Naive thymus-derived CD8-positive, alpha-beta T cell (primary cell): Measurements from ENCODE around the gene MCM6. TPM values are rescaled to one million over a fixed set of nuclear protein-coding genes. Genes with fewer than 3 reads are reported as not detected.

ENCODE experiments used
- ATAC-seq, 2 donors: fragments of 150-1000 bp; cut with Tn5 transposase in 1 of 2; sonication (Bioruptor Pico), chemical (Tn5 transposase) in 1 of 2; 1 replicate in 1 of 2; 2 replicates in 1 of 2; pipeline ENCODE4 v1.10.0; 2021; ENCODE audit warnings: mild to moderate bottlenecking in 2 of 2, moderate library complexity in 2 of 2
- POLR2A ChIA-PET: fragments of 350-600 bp; sonication (Branson Sonifier 250); formaldehyde crosslinking; loops from one replicate; lab custom pipeline; 2021; ENCODE audit warnings: antibody characterized with exemption; lab: Charles Lee
- DNase-seq, 10 donors: peaks; one replicate each; pipeline versions ENCODE4 v3.0.0 to v3.0.0-alpha.2; 2020 to 2022
- H3K27ac Mint-ChIP-seq, 10 donors: one replicate each; pipeline ENCODE4 v1.8.0; 2020 to 2022; ENCODE audit warnings: mild to moderate bottlenecking in 10 of 10, mixed read lengths in 10 of 10, moderate library complexity in 4 of 10, inconsistent platforms in 1 of 10
- H3K27me3 Mint-ChIP-seq, 5 donors: one replicate each; pipeline ENCODE4 v1.8.0; 2021 to 2022; ENCODE audit warnings: mixed read lengths in 5 of 5
- H3K36me3 Mint-ChIP-seq, 3 donors: one replicate each; pipeline ENCODE4 v1.8.0; 2020 to 2022; ENCODE audit warnings: mixed read lengths in 3 of 3, mild to moderate bottlenecking in 2 of 3, inconsistent platforms in 1 of 3
- H3K4me1 Mint-ChIP-seq, 4 donors: one replicate each; pipeline ENCODE4 v1.8.0; 2021 to 2022; ENCODE audit warnings: mixed read lengths in 4 of 4
- H3K4me3 Mint-ChIP-seq, 10 donors: one replicate each; pipeline ENCODE4 v1.8.0; 2020 to 2022; ENCODE audit warnings: mild to moderate bottlenecking in 10 of 10, mixed read lengths in 10 of 10, moderate library complexity in 6 of 10, inconsistent platforms in 1 of 10
- H3K9me3 Mint-ChIP-seq, 9 donors: one replicate each; pipeline ENCODE4 v1.8.0; 2020 to 2022; ENCODE audit warnings: mixed read lengths in 9 of 9, mild to moderate bottlenecking in 3 of 9, inconsistent platforms in 1 of 9, moderate library complexity in 1 of 9
- polyA plus RNA-seq, 3 donors: library from polyadenylated mRNA; unstranded; fragments of 300-500 nt; fragmentation: Illumina TruSeq; gene quantifications; one replicate each; pipeline ENCODE4 v1.2.3, GENCODE V29; 2021
- total RNA-seq, 8 experiments: library from RNA in 2 of 8; stranded (reverse) in 2 of 8; gene quantifications; one replicate each; pipeline ENCODE4 v1.2.3 and lab custom pipeline; 2021 to 2026

The MCM6 gene
- total and polyA plus RNA-seq, 5 experiments from 2014 or later, result 19.2 to 29.6 (median 24.3) TPM

- ATAC-seq (no peak), DNase-seq (no peak)
- no peaks in the 10 kb centered on the region for H3K27me3 Mint-ChIP-seq
- no peaks in the 10 kb centered on the region for H3K9me3 Mint-ChIP-seq
- H3K36me3 Mint-ChIP-seq, result peaks cover 15 to 91% (median 42%) of the 10 kb centered on the region in 3 donors
- H3K27ac Mint-ChIP-seq, result peak overlapping the region in 2 of 10 donors; percentile 34 to 37
- POLR2A ChIA-PET, result no interaction called here
- peaks cover 0 to 10% (median 3%) of the 10 kb centered on the region in 4 donors for H3K4me1 Mint-ChIP-seq
- H3K4me3 Mint-ChIP-seq, result no peak overlapping the region
Observed at GRCh38 chr2:135862718-135863117, 13.5 kb downstream of the MCM6 start.

GRCh38 chr2:135853401-135853800, 22.8 kb downstream of the MCM6 start:
- Mint-ChIP-seq H3K27me3 (no peaks in the 10 kb centered on the region), H3K9me3 (no peaks in the 10 kb centered on the region), H3K4me1 (no peaks in the 10 kb centered on the region), H3K36me3 (peaks cover 17 to 90% (median 46%) of the 10 kb centered on the region in 3 donors), H3K27ac (no peak overlapping the region), H3K4me3 (no peak overlapping the region)
- no peak for DNase-seq
- ATAC-seq, result no peak
- POLR2A ChIA-PET, result interaction anchor here (0.7 kb wide), 1 partner anchor 112 kb away, joined by 3 read pairs; no protein-coding TSS in a partner anchor

GRCh38 chr2:135851858-135852257, 24.4 kb downstream of the MCM6 start:
- Mint-ChIP-seq H3K27ac (no peak overlapping the region), H3K27me3 (no peaks in the 10 kb centered on the region), H3K4me1 (no peaks in the 10 kb centered on the region), H3K9me3 (no peaks in the 10 kb centered on the region), H3K4me3 (no peak overlapping the region), H3K36me3 (peaks cover 15 to 90% (median 43%) of the 10 kb centered on the region in 3 donors)
- DNase-seq (no peak), ATAC-seq (no peak)
- POLR2A ChIA-PET, result no interaction called here

GRCh38 chr2:135850892-135851668, 25.2 kb downstream of the MCM6 start:
- Mint-ChIP-seq H3K36me3 (peaks cover 9 to 88% (median 38%) of the 10 kb centered on the region in 3 donors), H3K27ac (no peak overlapping the region), H3K4me1 (no peaks in the 10 kb centered on the region), H3K9me3 (no peaks in the 10 kb centered on the region), H3K27me3 (no peaks in the 10 kb centered on the region), H3K4me3 (no peak overlapping the region)
- ATAC-seq (no peak), DNase-seq (no peak)
- POLR2A ChIA-PET, result no interaction called here

GRCh38 chr2:135849087-135849486, 27.2 kb downstream of the MCM6 start:
- Mint-ChIP-seq H3K4me1 (no peaks in the 10 kb centered on the region), H3K4me3 (no peak overlapping the region), H3K27ac (peak overlapping the region in 1 of 10 donors; percentile 8), H3K36me3 (peaks cover 10 to 89% (median 47%) of the 10 kb centered on the region in 3 donors), H3K9me3 (no peaks in the 10 kb centered on the region), H3K27me3 (no peaks in the 10 kb centered on the region)
- ATAC-seq (no peak), DNase-seq (no peak)
- POLR2A ChIA-PET, result no interaction called here

- H3K27me3 Mint-ChIP-seq, result no peaks in the 10 kb centered on the region
- POLR2A ChIA-PET, result no interaction called here
- no peaks in the 10 kb centered on the region for H3K9me3 Mint-ChIP-seq
- no peak overlapping the region for H3K4me3 Mint-ChIP-seq
- ATAC-seq (no peak), DNase-seq (no peak)
- H3K27ac Mint-ChIP-seq, result peak overlapping the region in 2 of 10 donors; percentile 6 to 79
- peaks cover 14 to 90% (median 36%) of the 10 kb centered on the region in 3 donors for H3K36me3 Mint-ChIP-seq
- H3K4me1 Mint-ChIP-seq, result peaks cover 0 to 1% (median 0%) of the 10 kb centered on the region in 4 donors
Observed at GRCh38 chr2:135845997-135846396, 30.2 kb downstream of the MCM6 start.

GRCh38 chr2:135845257-135845656, 31.0 kb downstream of the MCM6 start:
- ATAC-seq, result no peak
- Mint-ChIP-seq H3K4me1 (peaks cover 3 to 7% (median 6%) of the 10 kb centered on the region in 4 donors), H3K9me3 (no peaks in the 10 kb centered on the region), H3K27me3 (no peaks in the 10 kb centered on the region), H3K27ac (peak overlapping the region in 1 of 10 donors; percentile 36), H3K36me3 (peaks cover 12 to 89% (median 30%) of the 10 kb centered on the region in 3 donors), H3K4me3 (no peak overlapping the region)
- no peak for DNase-seq
- POLR2A ChIA-PET, result no interaction called here

- ATAC-seq (no peak), DNase-seq (no peak)
- Mint-ChIP-seq H3K4me3 (no peak overlapping the region), H3K27ac (no peak overlapping the region), H3K36me3 (peaks cover 9 to 86% (median 26%) of the 10 kb centered on the region in 3 donors), H3K27me3 (no peaks in the 10 kb centered on the region), H3K9me3 (no peaks in the 10 kb centered on the region), H3K4me1 (peaks cover 5 to 12% (median 9%) of the 10 kb centered on the region in 4 donors)
- POLR2A ChIA-PET, result interaction anchor here (0.7 kb wide), 1 partner anchor 12 kb away, joined by 3 read pairs; no protein-coding TSS in a partner anchor
Observed at GRCh38 chr2:135844301-135844895, 31.8 kb downstream of the MCM6 start.

GRCh38 chr2:135843671-135844070, 32.6 kb downstream of the MCM6 start:
- no peaks in the 10 kb centered on the region for H3K9me3 Mint-ChIP-seq
- DNase-seq (no peak), ATAC-seq (no peak)
- H3K27ac Mint-ChIP-seq, result peak overlapping the region in 1 of 10 donors; percentile 43
- H3K4me3 Mint-ChIP-seq, result no peak overlapping the region
- peaks cover 5 to 13% (median 9%) of the 10 kb centered on the region in 4 donors for H3K4me1 Mint-ChIP-seq
- H3K27me3 Mint-ChIP-seq, result no peaks in the 10 kb centered on the region
- H3K36me3 Mint-ChIP-seq, result peaks cover 5 to 82% (median 25%) of the 10 kb centered on the region in 3 donors
- POLR2A ChIA-PET, result interaction anchor here (0.7 kb wide), 1 partner anchor 11 kb away, joined by 3 read pairs; no protein-coding TSS in a partner anchor

GRCh38 chr2:135840601-135841000, 35.6 kb downstream of the MCM6 start:
- DNase-seq (no peak), ATAC-seq (peak in 1 of 2 donors; percentile 46)
- no peaks in the 10 kb centered on the region for H3K27me3 Mint-ChIP-seq
- H3K4me1 Mint-ChIP-seq, result peaks cover 9 to 32% (median 16%) of the 10 kb centered on the region in 4 donors
- H3K27ac Mint-ChIP-seq, result peak overlapping the region; percentile 7 to 88 (median 31)
- POLR2A ChIA-PET, result no interaction called here
- no peak overlapping the region for H3K4me3 Mint-ChIP-seq
- H3K9me3 Mint-ChIP-seq, result no peaks in the 10 kb centered on the region
- H3K36me3 Mint-ChIP-seq, result peaks cover 5 to 55% (median 18%) of the 10 kb centered on the region in 3 donors

- H3K4me3 Mint-ChIP-seq, result no peak overlapping the region
- POLR2A ChIA-PET, result no interaction called here
- no peaks in the 10 kb centered on the region for H3K9me3 Mint-ChIP-seq
- peaks cover 10 to 34% (median 17%) of the 10 kb centered on the region in 4 donors for H3K4me1 Mint-ChIP-seq
- H3K27me3 Mint-ChIP-seq, result no peaks in the 10 kb centered on the region
- DNase-seq (no peak), ATAC-seq (no peak)
- peaks cover 5 to 49% (median 11%) of the 10 kb centered on the region in 3 donors for H3K36me3 Mint-ChIP-seq
- H3K27ac Mint-ChIP-seq, result peak overlapping the region in 5 of 10 donors; percentile 13 to 60 (median 53)
Observed at GRCh38 chr2:135839713-135840112, 36.5 kb downstream of the MCM6 start.

GRCh38 chr2:135838502-135838901, 37.7 kb downstream of the MCM6 start:
- POLR2A ChIA-PET, result no interaction called here
- H3K4me3 Mint-ChIP-seq, result no peak overlapping the region
- ATAC-seq (no peak), DNase-seq (no peak)
- H3K27me3 Mint-ChIP-seq, result no peaks in the 10 kb centered on the region
- no peaks in the 10 kb centered on the region for H3K9me3 Mint-ChIP-seq
- H3K4me1 Mint-ChIP-seq, result peaks cover 10 to 34% (median 17%) of the 10 kb centered on the region in 4 donors
- no peak overlapping the region for H3K27ac Mint-ChIP-seq
- peaks cover 0 to 37% (median 0%) of the 10 kb centered on the region in 3 donors for H3K36me3 Mint-ChIP-seq
